B cell (primary cell): ENCODE results near the gene TRAF3. TPM values are rescaled to one million over a fixed set of nuclear protein-coding genes. Genes with fewer than 3 reads are reported as not detected.

Source experiments
- ATAC-seq: fragments of 200-7000 bp; cut with Tn5 transposase; one replicate; pipeline ENCODE4 v1.10.0; 2021; ENCODE audit warnings: low read depth, mild to moderate bottlenecking, moderate number of reproducible peaks, moderate library complexity
- CTCF ChIA-PET: fragments of 350-600 bp; sonication (Branson Sonifier 250); formaldehyde crosslinking; loops from one replicate; lab custom pipeline; 2021; ENCODE audit warnings: antibody characterized with exemption, inconsistent platforms; lab: Charles Lee
- POLR2A ChIA-PET: fragments of 350-600 bp; sonication (Branson Sonifier 250); formaldehyde crosslinking; loops from one replicate; lab custom pipeline; 2021; ENCODE audit warnings: antibody characterized with exemption; lab: Charles Lee
- DNase-seq: peaks from one replicate; pipeline ENCODE4 v3.0.0; 2013
- H2AFZ ChIP-seq: 2 replicates; pipeline ENCODE4 v1.6.1; 2012; ENCODE audit warnings: mild to moderate bottlenecking, low read depth, low read length; ENCODE audit not compliant: insufficient read depth, poor library complexity, severe bottlenecking
- H3K27ac ChIP-seq, 2 donors: 1 replicate in 1 of 2; 2 replicates in 1 of 2; pipeline ENCODE4 v1.5.1; 2012 to 2013; ENCODE audit warnings: low read length in 2 of 2, mild to moderate bottlenecking in 2 of 2, moderate library complexity in 1 of 2
- H3K27me3 ChIP-seq, 4 experiments: fragments of 200-600 bp in 1 of 4; sonication (generic) in 1 of 4; replicated peaks in 1 of 4; 1 replicate in 2 of 4; 2 replicates in 2 of 4; pipeline versions ENCODE4 v1.6.1 to v1.7.0; 2013 to 2016; ENCODE audit warnings: low read length in 3 of 4, mild to moderate bottlenecking in 2 of 4, mixed read lengths in 1 of 4, moderate library complexity in 1 of 4; ENCODE audit not compliant: insufficient read depth in 4 of 4, control insufficient read depth in 3 of 4; ENCODE audit errors: control extremely low read depth in 1 of 4
- H3K36me3 ChIP-seq, 2 experiments: replicated peaks in 1 of 2; 1 replicate in 1 of 2; 2 replicates in 1 of 2; pipeline versions ENCODE4 v1.6.1 to v1.7.1; 2013; ENCODE audit warnings: low read length in 1 of 2; ENCODE audit not compliant: insufficient read depth in 2 of 2, control insufficient read depth in 1 of 2; ENCODE audit errors: control extremely low read depth in 1 of 2, extremely low read depth in 1 of 2
- H3K4me1 ChIP-seq, 2 donors: fragments of 200-600 bp in 1 of 2; sonication (generic) in 1 of 2; 1 replicate in 1 of 2; 2 replicates in 1 of 2; pipeline versions ENCODE4 v1.5.1 to v1.6.1; 2013 to 2017; ENCODE audit warnings: low read length in 2 of 2; ENCODE audit not compliant: control insufficient read depth in 2 of 2, insufficient read depth in 2 of 2
- H3K4me2 ChIP-seq: replicated peaks from 2 replicates; pipeline ENCODE3; 2012; ENCODE audit warnings: mild to moderate bottlenecking, low read depth, low read length; ENCODE audit not compliant: poor library complexity, severe bottlenecking
- H3K4me3 ChIP-seq, 5 experiments: fragments of 200-600 bp in 1 of 5; sonication (generic) in 1 of 5; 1 replicate in 3 of 5; 2 replicates in 2 of 5; pipeline versions ENCODE4 v1.5.1 to v1.7.0; 2011 to 2016; ENCODE audit warnings: low read length in 4 of 5, mild to moderate bottlenecking in 4 of 5, low read depth in 2 of 5, control low read depth in 1 of 5, moderate library complexity in 1 of 5; ENCODE audit not compliant: insufficient read depth in 1 of 5; ENCODE audit errors: control extremely low read depth in 1 of 5, extremely low read depth in 1 of 5
- H3K79me2 ChIP-seq: fragments of 200-600 bp; sonication (generic); one replicate; pipeline ENCODE4 v1.6.0; 2016; ENCODE audit warnings: low read length; ENCODE audit not compliant: control insufficient read depth, insufficient read depth
- H3K9ac ChIP-seq: fragments of 200-600 bp; sonication (generic); 2 replicates; pipeline ENCODE4 v1.6.1; 2017; ENCODE audit warnings: mild to moderate bottlenecking, low read length, moderate library complexity
- H3K9me3 ChIP-seq, 3 donors: one replicate each; pipeline versions ENCODE4 v1.6.1 to v1.7.1; 2013; ENCODE audit warnings: low read length in 2 of 3; ENCODE audit not compliant: control insufficient read depth in 2 of 3, insufficient read depth in 1 of 3; ENCODE audit errors: control extremely low read depth in 1 of 3
- H4K20me1 ChIP-seq: 2 replicates; pipeline ENCODE4 v1.6.0; 2012; ENCODE audit warnings: mild to moderate bottlenecking, low read length; ENCODE audit not compliant: insufficient read depth, control insufficient read depth, poor library complexity, severe bottlenecking
- H3K27ac Mint-ChIP-seq: one replicate; pipeline ENCODE4 v1.8.0; 2021; ENCODE audit warnings: mixed read lengths
- H3K27me3 Mint-ChIP-seq: one replicate; pipeline ENCODE4 v1.8.0; 2021; ENCODE audit warnings: mixed read lengths
- H3K4me1 Mint-ChIP-seq: one replicate; pipeline ENCODE4 v1.8.0; 2021; ENCODE audit warnings: mixed read lengths
- H3K4me3 Mint-ChIP-seq: one replicate; pipeline ENCODE4 v1.8.0; 2021; ENCODE audit warnings: mixed read lengths
- H3K9me3 Mint-ChIP-seq: one replicate; pipeline ENCODE4 v1.8.0; 2022; ENCODE audit warnings: mixed read lengths; ENCODE audit not compliant: insufficient read depth
- CTCF ChIP-seq: fragments of 200-600 bp; IDR thresholded peaks from one replicate; pipeline ENCODE4 v1.8.0; 2022; ENCODE audit warnings: antibody characterized with exemption, mild to moderate bottlenecking
- EZH2 ChIP-seq: IDR thresholded peaks from 2 replicates; pipeline ENCODE4 v1.6.1; 2012; ENCODE audit warnings: borderline replicate concordance, low read depth, mild to moderate bottlenecking, moderate library complexity, low read length; ENCODE audit not compliant: insufficient read depth, poor library complexity, severe bottlenecking
- whole genome bisulfite sequencing: methylation state at CpG from one replicate; pipeline ENCODE4 v1.1.5; 2013; ENCODE audit warnings: missing lambda C conversion rate; ENCODE audit not compliant: insufficient coverage; 5-methylcytosine and 5-hydroxymethylcytosine counted together
- intact Hi-C: fragments of 100-400 bp; cut with micrococcal nuclease; formaldehyde crosslinking; loops from one replicate; pipeline ENCODE4 v1.10.0; 2022
- polyA plus RNA-seq: library from polyadenylated mRNA; depleted of rRNA; stranded (reverse); fragments of >200 nt; gene quantifications from 2 replicates; pipeline ENCODE4 v1.2.3, GENCODE V29; 2012
- total RNA-seq, 2 donors: library from RNA; stranded (reverse); fragments of 120-200 nt in 1 of 2; gene quantifications; 1 replicate in 1 of 2; 2 replicates in 1 of 2; pipeline versions ENCODE4 v1.2.3 to v1.2.4, GENCODE V29; 2013 to 2022

Gene TRAF3
- total and polyA plus RNA-seq, 2 donors (not counting 1 experiment from before 2014, with no cell fraction given): 42.8 to 89.8 TPM

GRCh38 chr14:102911991-102912761 is 134.9 kb downstream of the TRAF3 start:
- intact Hi-C loops: no loop called here
- no peak for ATAC-seq
- H3K4me3 ChIP-seq: no peak overlapping the region
- Mint-ChIP-seq H3K27me3 (no peaks in the 10 kb centered on the region), H3K4me1 (peaks cover 54% of the 10 kb centered on the region), H3K4me3 (no peak overlapping the region), H3K9me3 (no peaks in the 10 kb centered on the region), H3K27ac (no peak overlapping the region)
- H3K79me2 ChIP-seq: peaks cover 26% of the 10 kb centered on the region
- H2AFZ ChIP-seq: no peak overlapping the region
- no peak overlapping the region for H3K27ac ChIP-seq
- 97% methylated on average over 20 of the region's 21 CpGs for WGBS
- TF ChIP-seq EZH2 (no peak), CTCF (no peak)
- peaks cover 0 to 28% of the 10 kb centered on the region in 2 experiments for H3K36me3 ChIP-seq
- peaks cover 12% of the 10 kb centered on the region for H4K20me1 ChIP-seq
- POLR2A ChIA-PET: no interaction called here
- H3K4me2 ChIP-seq: no peak overlapping the region
- peaks cover 47 to 54% of the 10 kb centered on the region in 2 donors for H3K4me1 ChIP-seq
- H3K27me3 ChIP-seq: no peaks in the 10 kb centered on the region
- CTCF ChIA-PET: no interaction called here
- DNase-seq: no peak
- no peak overlapping the region for H3K9ac ChIP-seq
- no peaks in the 10 kb centered on the region for H3K9me3 ChIP-seq
